Bronchial epithelial cell (primary cell): ENCODE data around the gene SEMA4C. TPM values are rescaled to one million over a fixed set of nuclear protein-coding genes. Genes with fewer than 3 reads are reported as not detected.

Experiments used
- DNase-seq: peaks from one replicate; pipeline ENCODE4 v3.0.0-alpha.2; 2010; ENCODE audit warnings: low read depth
- FAIRE-seq: peaks from 2 replicates; lab custom pipeline; 2011; peaks lifted over from hg19 to GRCh38; lab: Jason Lieb, UNC
- H3K27me3 ChIP-seq: 2 replicates; pipeline ENCODE4 v1.5.1; 2011; ENCODE audit warnings: low read length; ENCODE audit not compliant: control insufficient read depth, insufficient read depth
- H3K36me3 ChIP-seq: 2 replicates; pipeline ENCODE4 v1.5.1; 2011; ENCODE audit warnings: low read length; ENCODE audit not compliant: control insufficient read depth, insufficient read depth
- H3K4me3 ChIP-seq: 2 replicates; pipeline ENCODE4 v1.5.1; 2011; ENCODE audit warnings: mild to moderate bottlenecking, low read depth, low read length, control low read depth
- total RNA-seq: library from RNA; depleted of rRNA; stranded (reverse); fragments of >200 nt; gene quantifications from 2 replicates; pipeline ENCODE4 v1.2.1, GENCODE V29; 2014
- TF ChIP-seq, protein P1 (sequence below): IDR thresholded peaks from 2 replicates; pipeline ENCODE4 v1.5.1; 2011; ENCODE audit warnings: mild to moderate bottlenecking, moderate library complexity, low read length, control low read depth, inconsistent platforms; ENCODE audit not compliant: insufficient read depth, severe bottlenecking

SEMA4C gene
- total RNA-seq, 1 donor from 2014 or later: 8.2 TPM

DNA sequence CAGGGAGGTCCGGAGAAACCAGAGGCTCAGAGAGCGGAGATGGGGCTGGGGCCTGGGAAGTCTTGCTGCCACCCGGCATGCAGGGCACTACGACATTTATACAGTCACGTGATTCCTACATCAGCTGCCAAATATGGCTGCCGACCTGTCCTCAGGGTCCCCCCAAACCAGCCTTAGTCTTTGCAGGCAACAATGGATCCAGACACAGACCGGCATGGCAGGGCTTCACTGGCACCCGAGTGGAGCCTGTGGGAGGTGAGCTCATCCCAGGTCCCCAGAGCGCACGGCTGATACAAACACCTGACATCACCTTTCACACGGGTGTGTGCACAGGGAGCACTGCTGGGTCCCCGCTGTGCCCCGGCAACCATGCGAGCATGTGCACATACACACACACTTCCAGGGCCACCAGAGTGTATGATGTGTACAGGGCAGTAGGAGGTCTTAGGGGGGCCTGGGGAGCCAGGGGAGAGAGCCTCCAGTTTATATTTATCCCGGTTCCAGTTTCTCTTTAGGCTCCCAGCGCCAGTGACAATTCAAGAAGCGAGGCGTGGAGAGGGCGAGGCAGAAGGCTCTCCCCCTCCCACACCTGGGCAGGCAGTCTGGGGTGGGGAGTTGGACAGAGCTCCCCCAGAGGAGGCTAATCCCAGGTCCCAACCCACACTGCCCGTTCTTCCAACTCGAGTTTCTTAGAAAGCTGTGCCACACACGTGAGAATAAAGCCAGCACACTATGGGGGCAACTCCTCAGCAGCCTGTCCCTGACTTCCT is 2.7 kb downstream of the SEMA4C start:
- no peak for DNase-seq
- Histone ChIP-seq H3K27me3 (no peaks in the 10 kb centered on the region), H3K36me3 (peaks cover 24% of the 10 kb centered on the region), H3K4me3 (no peak overlapping the region)
- TF ChIP-seq, protein P1, sequence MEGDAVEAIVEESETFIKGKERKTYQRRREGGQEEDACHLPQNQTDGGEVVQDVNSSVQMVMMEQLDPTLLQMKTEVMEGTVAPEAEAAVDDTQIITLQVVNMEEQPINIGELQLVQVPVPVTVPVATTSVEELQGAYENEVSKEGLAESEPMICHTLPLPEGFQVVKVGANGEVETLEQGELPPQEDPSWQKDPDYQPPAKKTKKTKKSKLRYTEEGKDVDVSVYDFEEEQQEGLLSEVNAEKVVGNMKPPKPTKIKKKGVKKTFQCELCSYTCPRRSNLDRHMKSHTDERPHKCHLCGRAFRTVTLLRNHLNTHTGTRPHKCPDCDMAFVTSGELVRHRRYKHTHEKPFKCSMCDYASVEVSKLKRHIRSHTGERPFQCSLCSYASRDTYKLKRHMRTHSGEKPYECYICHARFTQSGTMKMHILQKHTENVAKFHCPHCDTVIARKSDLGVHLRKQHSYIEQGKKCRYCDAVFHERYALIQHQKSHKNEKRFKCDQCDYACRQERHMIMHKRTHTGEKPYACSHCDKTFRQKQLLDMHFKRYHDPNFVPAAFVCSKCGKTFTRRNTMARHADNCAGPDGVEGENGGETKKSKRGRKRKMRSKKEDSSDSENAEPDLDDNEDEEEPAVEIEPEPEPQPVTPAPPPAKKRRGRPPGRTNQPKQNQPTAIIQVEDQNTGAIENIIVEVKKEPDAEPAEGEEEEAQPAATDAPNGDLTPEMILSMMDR: no peak
- no peak for FAIRE-seq

DNA sequence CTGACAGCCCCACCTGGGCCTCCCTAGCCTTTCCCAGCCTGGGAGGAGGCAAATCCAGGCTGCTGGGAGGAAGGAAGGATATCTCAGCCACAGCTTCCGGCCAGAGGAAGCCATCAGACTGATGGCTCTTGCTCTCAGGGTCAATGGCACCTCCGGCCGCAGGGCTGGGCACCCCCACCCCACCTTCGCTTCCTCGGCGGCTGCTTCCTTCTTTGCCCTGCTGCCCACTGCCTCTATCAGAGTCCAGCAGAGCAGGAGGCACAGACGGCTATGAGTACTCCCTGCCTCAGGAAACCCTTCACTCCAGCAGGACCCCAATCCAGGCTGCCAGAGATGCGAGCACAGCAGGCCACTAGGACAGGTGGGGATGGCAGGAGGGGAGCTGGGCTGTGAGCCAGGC is 3.3 kb downstream of the SEMA4C start:
- peaks cover 28% of the 10 kb centered on the region for H3K36me3 ChIP-seq
- H3K27me3 ChIP-seq: no peaks in the 10 kb centered on the region
- TF ChIP-seq, protein P1: no peak
- DNase-seq: no peak
- no peak overlapping the region for H3K4me3 ChIP-seq
- no peak for FAIRE-seq

DNA sequence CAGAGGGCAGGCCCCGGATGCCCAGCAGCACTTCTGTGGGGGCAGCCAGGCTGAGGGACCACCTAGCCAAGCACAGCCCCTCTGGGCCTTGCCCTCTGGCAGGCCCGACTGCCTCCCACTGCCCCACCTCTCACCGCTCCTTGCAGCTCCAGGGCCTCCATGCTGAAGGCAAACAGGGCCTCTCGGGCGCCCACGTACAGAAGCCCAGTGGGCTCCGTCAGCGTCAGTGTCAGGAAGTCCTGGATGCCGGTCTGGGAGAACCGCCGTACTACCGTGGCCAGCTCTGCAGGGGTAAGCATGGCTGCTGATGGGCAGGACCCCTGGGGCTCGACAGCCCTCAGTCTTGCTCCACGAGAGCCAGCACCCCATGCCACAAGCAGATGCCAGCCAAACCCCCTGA is 3.7 kb downstream of the SEMA4C start:
- Histone ChIP-seq H3K4me3 (no peak overlapping the region), H3K36me3 (peaks cover 28% of the 10 kb centered on the region), H3K27me3 (no peaks in the 10 kb centered on the region)
- TF ChIP-seq, protein P1: no peak
- no peak for DNase-seq
- FAIRE-seq: no peak

DNA sequence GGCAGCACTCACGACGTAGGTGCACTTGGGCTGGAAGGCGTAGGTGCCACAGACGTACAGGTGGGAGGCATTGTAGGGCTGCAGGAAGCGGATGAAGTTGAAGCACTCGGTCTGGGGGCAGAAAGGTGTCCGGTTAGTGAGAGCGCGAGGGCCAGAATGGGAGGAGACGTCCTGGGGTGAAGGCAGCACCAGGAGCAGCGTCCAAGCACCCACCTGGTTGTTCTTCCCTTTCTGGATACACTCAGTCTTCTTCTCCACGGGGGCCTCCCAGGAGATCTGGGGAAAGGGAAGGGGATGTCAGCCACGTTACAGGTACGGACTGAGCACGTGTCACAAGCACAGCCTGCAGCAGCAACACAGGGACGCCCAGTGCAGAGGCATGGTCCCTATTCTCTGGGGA is 4.2 kb downstream of the SEMA4C start:
- TF ChIP-seq, protein P1: no peak
- Histone ChIP-seq H3K4me3 (no peak overlapping the region), H3K36me3 (peaks cover 28% of the 10 kb centered on the region), H3K27me3 (no peaks in the 10 kb centered on the region)
- FAIRE-seq (no peak), DNase-seq (no peak)

DNA sequence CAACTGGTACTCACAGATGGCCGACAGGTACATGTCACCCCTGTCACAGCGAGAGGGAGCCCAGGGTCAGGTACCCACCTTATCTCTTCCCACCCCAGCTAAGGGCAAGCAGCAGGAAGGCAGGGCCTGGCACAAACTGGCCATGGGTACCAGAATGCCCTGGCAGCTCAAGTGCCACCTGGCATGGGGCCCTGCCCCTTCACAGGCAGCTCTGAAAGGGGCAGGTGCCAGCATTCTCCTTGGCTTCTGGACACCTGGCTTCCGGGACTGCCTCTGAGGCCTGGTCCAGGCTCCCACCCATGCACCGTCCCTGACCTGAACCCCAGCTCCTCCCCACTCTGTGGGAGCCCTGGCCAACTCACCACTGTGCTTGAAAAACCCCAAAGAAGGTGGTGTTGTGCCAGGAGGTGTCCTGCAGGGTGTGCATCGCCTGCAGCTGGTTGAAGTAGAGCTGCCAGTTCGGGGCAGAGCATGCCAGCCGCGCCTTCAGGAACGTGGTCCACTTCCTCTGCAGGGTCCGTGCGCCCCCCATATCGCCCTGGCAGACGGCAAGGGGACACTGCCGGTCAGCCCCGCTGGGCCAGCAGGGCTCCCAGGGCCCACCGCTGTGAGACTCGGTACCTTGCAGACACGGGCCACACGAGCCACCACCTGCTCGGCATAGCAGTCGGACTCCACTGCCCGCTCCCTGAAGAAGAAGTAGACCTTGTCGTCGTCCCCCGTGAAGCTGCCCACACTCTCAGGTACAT is 5.4 kb downstream of the SEMA4C start:
- Histone ChIP-seq H3K36me3 (peaks cover 32% of the 10 kb centered on the region), H3K27me3 (no peaks in the 10 kb centered on the region), H3K4me3 (no peak overlapping the region)
- DNase-seq: no peak
- TF ChIP-seq, protein P1: no peak
- FAIRE-seq: no peak
